HG03520 (cell line): ENCODE results near the gene OS9.

ENCODE experiments used
- ATAC-seq: cut with Tn5 transposase; IDR thresholded peaks from one replicate; pipeline ENCODE4 v1.9.1; 2021; ENCODE audit warnings: mild to moderate bottlenecking, moderate library complexity; ENCODE audit not compliant: unreplicated experiment

Gene OS9

GRCh38 chr12:57735198-57735855 lies 41.4 kb downstream of the OS9 start:
- no peak for ATAC-seq

- ATAC-seq = no peak
These were observed 42.2 kb downstream of the OS9 start for GRCh38 chr12:57735952-57736740.

- ATAC-seq = no peak
These were observed 43.0 kb downstream of the OS9 start for GRCh38 chr12:57736741-57737466.

- ATAC-seq = no peak
These were observed 43.8 kb downstream of the OS9 start for GRCh38 chr12:57737467-57738460.

- no peak for ATAC-seq
These were observed 44.8 kb downstream of the OS9 start, which contains the start of gene AGAP2 for GRCh38 chr12:57738661-57739237. TSS of gene AGAP2 (minus strand) at chr12:57738742. CDS start at chr12:57738246, 496 bp downstream.

- no peak for ATAC-seq
These were observed 45.5 kb downstream of the OS9 start for GRCh38 chr12:57739387-57739786.

GRCh38 chr12:57739914-57740538 lies 46.1 kb downstream of the OS9 start:
- no peak for ATAC-seq

GRCh38 chr12:57740656-57741412 lies 46.9 kb downstream of the OS9 start:
- ATAC-seq = peak; percentile 31

- no peak for ATAC-seq
These were observed 47.5 kb downstream of the OS9 start for GRCh38 chr12:57741413-57741789.

- ATAC-seq = peak; percentile 55
These were observed 48.2 kb downstream of the OS9 start for GRCh38 chr12:57741844-57742738.

- no peak for ATAC-seq
These were observed 49.8 kb downstream of the OS9 start for GRCh38 chr12:57743769-57744168.

- peak; percentile 32 for ATAC-seq
These were observed 50.4 kb downstream of the OS9 start for GRCh38 chr12:57744194-57744776.

GRCh38 chr12:57744777-57745484 lies 51.0 kb downstream of the OS9 start, which contains the start of gene TSPAN31:
TSS of gene TSPAN31 (plus strand) at chr12:57745039. CDS start at chr12:57745155, 116 bp downstream.
- peak; percentile 71 for ATAC-seq

- no peak for ATAC-seq
These were observed 51.6 kb downstream of the OS9 start for GRCh38 chr12:57745485-57745881.

GRCh38 chr12:57746025-57746424 lies 52.1 kb downstream of the OS9 start:
- no peak for ATAC-seq

GRCh38 chr12:57749061-57749460 lies 55.1 kb downstream of the OS9 start:
- no peak for ATAC-seq
